HG02610 (cell line): Measurements from ENCODE around the gene CPZ.

Experiments used
- ATAC-seq: cut with Tn5 transposase; IDR thresholded peaks from one replicate; pipeline ENCODE4 v1.9.1; 2021; ENCODE audit warnings: mild to moderate bottlenecking, moderate library complexity; ENCODE audit not compliant: unreplicated experiment

CPZ gene

GRCh38 chr4:8579526-8580320 lies 12.8 kb upstream of the CPZ start:
- ATAC-seq = no peak

GRCh38 chr4:8580321-8581093 lies 12.1 kb upstream of the CPZ start, which contains the start of gene GPR78:
TSS of gene GPR78 (plus strand) at chr4:8580392. CDS start at chr4:8580983, 591 bp downstream.
- no peak for ATAC-seq

GRCh38 chr4:8581094-8581861 lies 11.3 kb upstream of the CPZ start:
- no peak for ATAC-seq

GRCh38 chr4:8582016-8582415 lies 10.5 kb upstream of the CPZ start:
- ATAC-seq = no peak

- no peak for ATAC-seq
Measured at GRCh38 chr4:8582436-8582835, 10.1 kb upstream of the CPZ start.

GRCh38 chr4:8582941-8583654 lies 9.5 kb upstream of the CPZ start:
- no peak for ATAC-seq

- no peak for ATAC-seq
Measured at GRCh38 chr4:8583655-8584025, 8.9 kb upstream of the CPZ start.

GRCh38 chr4:8585186-8585585 lies 7.4 kb upstream of the CPZ start:
- no peak for ATAC-seq

GRCh38 chr4:8585721-8586212 lies 6.8 kb upstream of the CPZ start:
- no peak for ATAC-seq

GRCh38 chr4:8586246-8586645 lies 6.3 kb upstream of the CPZ start:
- no peak for ATAC-seq

GRCh38 chr4:8586671-8587468 lies 5.7 kb upstream of the CPZ start:
- no peak for ATAC-seq

GRCh38 chr4:8587469-8588195 lies 4.9 kb upstream of the CPZ start:
- no peak for ATAC-seq

GRCh38 chr4:8588196-8588470 lies 4.4 kb upstream of the CPZ start:
- ATAC-seq = no peak

GRCh38 chr4:8589336-8589735 lies 3.2 kb upstream of the CPZ start:
- ATAC-seq = no peak

- no peak for ATAC-seq
Measured at GRCh38 chr4:8589823-8590545, 2.6 kb upstream of the CPZ start.

GRCh38 chr4:8590546-8590880 lies 2.1 kb upstream of the CPZ start:
- no peak for ATAC-seq

- ATAC-seq = no peak
Measured at GRCh38 chr4:8591114-8591513, 1.5 kb upstream of the CPZ start.

GRCh38 chr4:8591626-8592365 lies 769 bp upstream of the CPZ start:
- no peak for ATAC-seq
